Keratinocyte (primary cell): Measurements from ENCODE around the gene MTPN. TPM values are rescaled to one million over a fixed set of nuclear protein-coding genes. Genes with fewer than 3 reads are reported as not detected.

Source experiments
- DNase-seq: peaks from one replicate; pipeline ENCODE4 v3.0.0-alpha.2; 2011; ENCODE audit warnings: low read depth, missing footprints, low spot score
- FAIRE-seq: peaks from 2 replicates; lab custom pipeline; 2011; peaks lifted over from hg19 to GRCh38; lab: Jason Lieb, UNC
- H2AFZ ChIP-seq: 2 replicates; pipeline ENCODE4 v1.6.0; 2012; ENCODE audit warnings: low read length, control low read depth, inconsistent platforms; ENCODE audit not compliant: control insufficient read depth
- H3K27ac ChIP-seq: 2 replicates; pipeline ENCODE4 v1.5.1; 2011; ENCODE audit warnings: low read length; ENCODE audit not compliant: control insufficient read depth, insufficient read depth
- H3K27me3 ChIP-seq: 3 replicates; pipeline ENCODE4 v1.6.0; 2011; ENCODE audit warnings: low read length; ENCODE audit not compliant: control insufficient read depth, insufficient read depth; ENCODE audit errors: extremely low read depth
- H3K36me3 ChIP-seq, 2 experiments: 2 replicates in 1 of 2; 3 replicates in 1 of 2; pipeline ENCODE4 v1.5.1; 2011; ENCODE audit warnings: low read length in 2 of 2, mild to moderate bottlenecking in 1 of 2; ENCODE audit not compliant: control insufficient read depth in 2 of 2, insufficient read depth in 2 of 2; ENCODE audit errors: extremely low read depth in 1 of 2
- H3K4me1 ChIP-seq: 3 replicates; pipeline ENCODE4 v1.5.1; 2011; ENCODE audit warnings: low read length; ENCODE audit not compliant: control insufficient read depth, insufficient read depth; ENCODE audit errors: extremely low read depth
- H3K4me2 ChIP-seq: 3 replicates; pipeline ENCODE4 v1.6.0; 2011; ENCODE audit warnings: low read depth, low read length; ENCODE audit not compliant: control insufficient read depth, insufficient read depth; ENCODE audit errors: extremely low read depth
- H3K4me3 ChIP-seq, 3 experiments: fragments of 200-600 bp in 1 of 3; sonication (generic) in 1 of 3; 2 replicates in 2 of 3; 3 replicates in 1 of 3; pipeline ENCODE4 v1.5.1; 2011 to 2016; ENCODE audit warnings: low read length in 3 of 3, mild to moderate bottlenecking in 3 of 3, control low read depth in 2 of 3, inconsistent platforms in 1 of 3, low read depth in 1 of 3, mixed read lengths in 1 of 3, mixed run types in 1 of 3, moderate library complexity in 1 of 3; ENCODE audit not compliant: control insufficient read depth in 2 of 3, insufficient read depth in 2 of 3; ENCODE audit errors: extremely low read depth in 1 of 3
- H3K79me2 ChIP-seq: 2 replicates; pipeline ENCODE4 v1.6.0; 2012; ENCODE audit warnings: low read length; ENCODE audit not compliant: control insufficient read depth, insufficient read depth
- H3K9ac ChIP-seq: 3 replicates; pipeline ENCODE4 v1.6.0; 2011; ENCODE audit warnings: low read length; ENCODE audit not compliant: control insufficient read depth, insufficient read depth; ENCODE audit errors: extremely low read depth
- H3K9me1 ChIP-seq: 3 replicates; pipeline ENCODE4 v1.6.0; 2011; ENCODE audit warnings: low read length; ENCODE audit not compliant: control insufficient read depth, insufficient read depth; ENCODE audit errors: extremely low read depth
- H3K9me3 ChIP-seq: 2 replicates; pipeline ENCODE4 v1.5.1; 2012; ENCODE audit warnings: low read depth, low read length; ENCODE audit not compliant: control insufficient read depth
- H4K20me1 ChIP-seq: 3 replicates; pipeline ENCODE4 v1.6.0; 2011; ENCODE audit warnings: low read length; ENCODE audit not compliant: control insufficient read depth, insufficient read depth; ENCODE audit errors: extremely low read depth
- EZH2 ChIP-seq: IDR thresholded peaks from one replicate; pipeline ENCODE4 v1.6.1; 2012; ENCODE audit warnings: inconsistent platforms, mild to moderate bottlenecking, low read length, moderate library complexity
- dilution Hi-C: fragments of 300-500 bp; cut with MboI; formaldehyde crosslinking; loops from one replicate; pipeline ENCODE4 v1.7.0; 2020; ENCODE audit warnings: low sequenced_read_pairs; ENCODE audit not compliant: extremely low pct_ligation_motif_present
- polyA plus RNA-seq, 5 experiments: library from polyadenylated mRNA; depleted of rRNA in 3 of 5; stranded (reverse) in 3 of 5; stranded (forward) in 1 of 5; unstranded in 1 of 5; fragments of >200 nt; gene quantifications; 1 replicate in 1 of 5; 2 replicates in 3 of 5; 3 replicates in 1 of 5; pipeline versions ENCODE4 v1.2.1 to v1.2.3, GENCODE V29; 2011 to 2012; ENCODE audit warnings: missing spikeins in 2 of 5, low read depth in 1 of 5, low replicate concordance in 1 of 5
- TF ChIP-seq, protein P1 (sequence below), 3 experiments: IDR thresholded peaks in 1 of 3; conservative IDR thresholded peaks in 1 of 3; optimal IDR thresholded peaks in 1 of 3; 2 replicates in 2 of 3; 3 replicates in 1 of 3; pipeline versions ENCODE3 to v1.5.1; 2011; ENCODE audit warnings: low read length in 3 of 3, mild to moderate bottlenecking in 3 of 3, moderate library complexity in 2 of 3, control low read depth in 1 of 3, inconsistent platforms in 1 of 3; ENCODE audit not compliant: insufficient read depth in 2 of 3; ENCODE audit errors: extremely low read depth in 1 of 3

MTPN gene
- polyA plus RNA-seq, 1 donor (not counting 4 experiments of a cell fraction or from before 2014, with no cell fraction given): 151 TPM

- Histone ChIP-seq H3K9me3 (no peaks in the 10 kb centered on the region), H3K4me3 (peak overlapping the region; percentile 91 to 100 (median 97)), H3K27ac (peak overlapping the region; percentile 73), H3K9ac (peak overlapping the region; percentile 86), H3K9me1 (no peaks in the 10 kb centered on the region), H2AFZ (peak overlapping the region; percentile 69), H3K27me3 (no peaks in the 10 kb centered on the region), H3K4me2 (peak overlapping the region; percentile 90), H3K4me1 (peaks cover 19% of the 10 kb centered on the region), H4K20me1 (no peaks in the 10 kb centered on the region), H3K36me3 (peaks cover 2 to 3% of the 10 kb centered on the region in 2 experiments), H3K79me2 (peaks cover 57% of the 10 kb centered on the region)
- no peak for DNase-seq
- FAIRE-seq: peak; percentile 26
- no peak for TF ChIP-seq EZH2
- TF ChIP-seq, protein P1, sequence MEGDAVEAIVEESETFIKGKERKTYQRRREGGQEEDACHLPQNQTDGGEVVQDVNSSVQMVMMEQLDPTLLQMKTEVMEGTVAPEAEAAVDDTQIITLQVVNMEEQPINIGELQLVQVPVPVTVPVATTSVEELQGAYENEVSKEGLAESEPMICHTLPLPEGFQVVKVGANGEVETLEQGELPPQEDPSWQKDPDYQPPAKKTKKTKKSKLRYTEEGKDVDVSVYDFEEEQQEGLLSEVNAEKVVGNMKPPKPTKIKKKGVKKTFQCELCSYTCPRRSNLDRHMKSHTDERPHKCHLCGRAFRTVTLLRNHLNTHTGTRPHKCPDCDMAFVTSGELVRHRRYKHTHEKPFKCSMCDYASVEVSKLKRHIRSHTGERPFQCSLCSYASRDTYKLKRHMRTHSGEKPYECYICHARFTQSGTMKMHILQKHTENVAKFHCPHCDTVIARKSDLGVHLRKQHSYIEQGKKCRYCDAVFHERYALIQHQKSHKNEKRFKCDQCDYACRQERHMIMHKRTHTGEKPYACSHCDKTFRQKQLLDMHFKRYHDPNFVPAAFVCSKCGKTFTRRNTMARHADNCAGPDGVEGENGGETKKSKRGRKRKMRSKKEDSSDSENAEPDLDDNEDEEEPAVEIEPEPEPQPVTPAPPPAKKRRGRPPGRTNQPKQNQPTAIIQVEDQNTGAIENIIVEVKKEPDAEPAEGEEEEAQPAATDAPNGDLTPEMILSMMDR (optimal IDR thresholded peaks at IDR 0.05 in 1 of 3, IDR thresholded peaks at IDR 0.05 in 1 of 3, conservative IDR thresholded peaks at IDR 0.05 in 1 of 3; ENCODE audit: extremely low read depth in 1 of 3, insufficient read depth in 2 of 3, low read length in 3 of 3): no peak
- dilution Hi-C loops: no loop called here
Measured at GRCh38 chr7:135976312-135977006, 700 bp downstream of the MTPN start.

DNA sequence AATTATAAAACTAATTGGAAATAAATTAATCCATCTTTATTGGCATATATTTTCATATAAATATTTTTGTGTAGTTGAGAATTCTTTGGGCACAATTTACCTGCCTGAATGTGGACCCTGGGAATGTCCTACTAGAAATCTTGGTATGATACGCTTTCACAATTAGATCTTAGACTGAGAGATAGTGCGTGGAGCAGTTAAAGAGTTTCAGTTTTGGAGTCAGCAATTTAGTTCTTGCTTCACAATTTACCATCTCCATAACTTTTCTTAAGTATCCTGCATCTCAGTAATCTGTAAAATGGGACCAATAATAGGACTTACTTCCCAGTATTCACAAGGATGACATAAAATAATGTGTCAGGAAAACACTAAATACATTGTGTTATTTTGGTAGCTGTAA is 2.0 kb downstream of the MTPN start:
- Histone ChIP-seq H3K9ac (no peak overlapping the region), H3K9me3 (no peaks in the 10 kb centered on the region), H3K9me1 (no peaks in the 10 kb centered on the region), H3K79me2 (peaks cover 67% of the 10 kb centered on the region), H3K4me1 (peaks cover 10% of the 10 kb centered on the region), H3K27me3 (no peaks in the 10 kb centered on the region), H3K27ac (no peak overlapping the region), H2AFZ (no peak overlapping the region), H3K36me3 (peaks cover 2 to 3% of the 10 kb centered on the region in 2 experiments), H4K20me1 (no peaks in the 10 kb centered on the region), H3K4me3 (peak overlapping the region in 2 of 3 experiments; percentile 91 to 100), H3K4me2 (peak overlapping the region; percentile 90)
- FAIRE-seq: no peak
- TF ChIP-seq, protein P1 (optimal IDR thresholded peaks at IDR 0.05 in 1 of 3, IDR thresholded peaks at IDR 0.05 in 1 of 3, conservative IDR thresholded peaks at IDR 0.05 in 1 of 3; ENCODE audit: extremely low read depth in 1 of 3, insufficient read depth in 2 of 3, low read length in 3 of 3): no peak
- no peak for TF ChIP-seq EZH2
- dilution Hi-C loops: no loop called here
- DNase-seq: no peak
